GM18868 (cell line): ENCODE data around the gene SAMD11.

Source experiments
- ATAC-seq: cut with Tn5 transposase; IDR thresholded peaks from one replicate; pipeline ENCODE4 v1.9.1; 2021; ENCODE audit warnings: mild to moderate bottlenecking, moderate library complexity; ENCODE audit not compliant: unreplicated experiment

The SAMD11 gene

GRCh38 chr1:904310-904950 lies 19.3 kb upstream of the SAMD11 start:
- peak; percentile 69 for ATAC-seq

GRCh38 chr1:905071-905749 lies 18.5 kb upstream of the SAMD11 start:
- ATAC-seq: peak; percentile 36

- ATAC-seq: no peak
Observed at GRCh38 chr1:905811-906599, 17.7 kb upstream of the SAMD11 start.

GRCh38 chr1:906600-907420 lies 16.9 kb upstream of the SAMD11 start:
- ATAC-seq: peak; percentile 62

- ATAC-seq: no peak
Observed at GRCh38 chr1:907611-908451, 15.9 kb upstream of the SAMD11 start.

- ATAC-seq: no peak
Observed at GRCh38 chr1:908661-909060, 15.1 kb upstream of the SAMD11 start.

- no peak for ATAC-seq
Observed at GRCh38 chr1:909861-910310, 13.8 kb upstream of the SAMD11 start.

GRCh38 chr1:910311-910880 lies 13.3 kb upstream of the SAMD11 start:
- ATAC-seq: no peak

GRCh38 chr1:910881-911721 lies 12.6 kb upstream of the SAMD11 start:
- ATAC-seq: no peak

GRCh38 chr1:911875-912739 lies 11.6 kb upstream of the SAMD11 start:
- no peak for ATAC-seq

GRCh38 chr1:912740-913301 lies 10.9 kb upstream of the SAMD11 start:
- ATAC-seq: no peak

GRCh38 chr1:913491-914130 lies 10.1 kb upstream of the SAMD11 start:
- no peak for ATAC-seq

GRCh38 chr1:914131-914890 lies 9.4 kb upstream of the SAMD11 start:
- no peak for ATAC-seq

GRCh38 chr1:914891-915280 lies 8.8 kb upstream of the SAMD11 start:
- ATAC-seq: no peak

GRCh38 chr1:915295-916172 lies 8.2 kb upstream of the SAMD11 start:
- ATAC-seq: no peak
